Fibroblast of lung (primary cell): ENCODE results near the gene AFP.

Experiments used
- CTCF ChIP-seq, 2 donors: IDR thresholded peaks in 1 of 2; conservative IDR thresholded peaks in 1 of 2; 1 replicate in 1 of 2; 2 replicates in 1 of 2; pipeline ENCODE4 v1.5.1; 2011 to 2012; ENCODE audit warnings: low read length in 2 of 2, control low read depth in 1 of 2, inconsistent platforms in 1 of 2, low read depth in 1 of 2, mild to moderate bottlenecking in 1 of 2
- EZH2 ChIP-seq: IDR thresholded peaks from 2 replicates; pipeline ENCODE4 v1.5.1; 2012; ENCODE audit warnings: low read length, control low read depth, mild to moderate bottlenecking; ENCODE audit errors: missing control alignments

DNA sequence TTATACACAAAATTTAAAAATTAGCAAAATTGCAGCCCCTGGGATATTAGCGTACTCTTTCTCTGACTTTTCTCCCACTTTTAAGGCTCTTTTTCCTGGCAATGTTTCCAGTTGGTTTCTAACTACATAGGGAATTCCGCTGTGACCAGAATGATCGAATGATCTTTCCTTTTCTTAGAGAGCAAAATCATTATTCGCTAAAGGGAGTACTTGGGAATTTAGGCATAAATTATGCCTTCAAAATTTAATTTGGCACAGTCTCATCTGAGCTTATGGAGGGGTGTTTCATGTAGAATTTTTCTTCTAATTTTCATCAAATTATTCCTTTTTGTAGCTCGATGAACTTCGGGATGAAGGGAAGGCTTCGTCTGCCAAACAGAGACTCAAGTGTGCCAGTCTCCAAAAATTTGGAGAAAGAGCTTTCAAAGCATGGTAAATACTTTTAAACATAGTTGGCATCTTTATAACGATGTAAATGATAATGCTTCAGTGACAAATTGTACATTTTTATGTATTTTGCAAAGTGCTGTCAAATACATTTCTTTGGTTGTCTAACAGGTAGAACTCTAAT lies 26.0 kb upstream of the AFP start:
- TF ChIP-seq CTCF (conservative IDR thresholded peaks at IDR 0.05 in 1 of 2, IDR thresholded peaks at IDR 0.05 in 1 of 2; ENCODE audit: low read depth in 1 of 2, low read length in 2 of 2) (no peak), EZH2 (no peak)
